IMR-90 (cell line): ENCODE measurements around the gene C14orf93. TPM values are rescaled to one million over a fixed set of nuclear protein-coding genes. Genes with fewer than 3 reads are reported as not detected.
A peak's percentile ranks its signal among the peaks of the same experiment; 100 is the strongest.

Experiments used
- ATAC-seq: fragments of 200-7000 bp; cut with Tn5 transposase; 2 replicates; pipeline ENCODE4 v1.9.1; 2020; ENCODE audit warnings: low read depth, mild to moderate bottlenecking, moderate library complexity
- BruUV-seq: library from RNA; stranded (reverse); fragments of 400-500 nt; replicated peaks from 2 replicates; lab custom pipeline; 2021; lab: Mats Ljungman, UMichigan
- CTCF ChIA-PET: fragments of 300-600 bp; formaldehyde crosslinking; extraction: SDS; loops from one replicate; lab custom pipeline; 2021; ENCODE audit warnings: antibody characterized with exemption; lab: Yijun Ruan, JAX
- POLR2A ChIA-PET: fragments of 300-600 bp; sonication (Branson Sonifier 250); formaldehyde crosslinking; loops from one replicate; lab custom pipeline; 2022; ENCODE audit warnings: antibody characterized with exemption; ENCODE audit not compliant: unreplicated experiment; lab: Charles Lee
- DNase-seq: peaks from one replicate; pipeline ENCODE4 v3.0.0; 2013
- H2AFZ ChIP-seq: replicated peaks from 2 replicates; pipeline ENCODE3; 2013; ENCODE audit warnings: low read length, mild to moderate bottlenecking; ENCODE audit not compliant: poor library complexity
- H2AK5ac ChIP-seq: 2 replicates; pipeline ENCODE4 v1.6.1; 2013; ENCODE audit warnings: low read depth, low read length, inconsistent platforms
- H2AK9ac ChIP-seq: replicated peaks from 2 replicates; pipeline ENCODE3; 2013; ENCODE audit warnings: mild to moderate bottlenecking, low read depth, low read length, moderate library complexity; ENCODE audit not compliant: poor library complexity
- H2BK120ac ChIP-seq: 2 replicates; pipeline ENCODE4 v1.6.1; 2013; ENCODE audit warnings: low read depth, low read length, inconsistent platforms
- H2BK15ac ChIP-seq: 3 replicates; pipeline ENCODE4 v1.6.1; 2013; ENCODE audit warnings: low read depth, low read length, inconsistent platforms
- H2BK20ac ChIP-seq: 2 replicates; pipeline ENCODE4 v1.6.1; 2013; ENCODE audit warnings: low read depth, mild to moderate bottlenecking, inconsistent platforms, low read length, moderate library complexity
- H2BK5ac ChIP-seq: 2 replicates; pipeline ENCODE4 v1.6.1; 2013; ENCODE audit warnings: mild to moderate bottlenecking, low read depth, low read length, inconsistent platforms; ENCODE audit not compliant: poor library complexity, severe bottlenecking
- H3K14ac ChIP-seq: replicated peaks from 2 replicates; pipeline ENCODE4 v1.6.1; 2013; ENCODE audit warnings: low read depth, low read length, inconsistent platforms
- H3K18ac ChIP-seq: 2 replicates; pipeline ENCODE4 v1.6.1; 2013; ENCODE audit warnings: low read depth, low read length, control low read depth
- H3K23ac ChIP-seq: 2 replicates; pipeline ENCODE4 v1.6.1; 2013; ENCODE audit warnings: low read depth, low read length, inconsistent platforms
- H3K27ac ChIP-seq: 2 replicates; pipeline ENCODE4 v1.5.1; 2013; ENCODE audit warnings: mild to moderate bottlenecking, control low read depth, low read length; ENCODE audit not compliant: insufficient read depth
- H3K27me3 ChIP-seq: 2 replicates; pipeline ENCODE4 v1.6.1; 2013; ENCODE audit warnings: low read length; ENCODE audit not compliant: control insufficient read depth, insufficient read depth
- H3K36me3 ChIP-seq: 2 replicates; pipeline ENCODE4 v1.6.1; 2013; ENCODE audit warnings: low read length, mixed read lengths; ENCODE audit not compliant: control insufficient read depth, insufficient read depth
- H3K4ac ChIP-seq: 2 replicates; pipeline ENCODE4 v1.6.1; 2013; ENCODE audit warnings: low read depth, low read length, inconsistent platforms
- H3K4me1 ChIP-seq: 2 replicates; pipeline ENCODE4 v1.6.1; 2013; ENCODE audit warnings: low read length, mixed read lengths; ENCODE audit not compliant: control insufficient read depth, insufficient read depth
- H3K4me2 ChIP-seq: 2 replicates; pipeline ENCODE4 v1.6.1; 2013; ENCODE audit warnings: low read depth, mild to moderate bottlenecking, control low read depth, low read length, moderate library complexity
- H3K4me3 ChIP-seq: 2 replicates; pipeline ENCODE4 v1.5.1; 2013; ENCODE audit warnings: low read depth, mild to moderate bottlenecking, control low read depth, low read length, moderate library complexity; ENCODE audit not compliant: insufficient read depth
- H3K56ac ChIP-seq: 2 replicates; pipeline ENCODE4 v1.6.1; 2013; ENCODE audit warnings: low read length, inconsistent platforms; ENCODE audit not compliant: insufficient read depth; ENCODE audit errors: extremely low read depth
- H3K79me1 ChIP-seq, 2 experiments: 2 replicates each; pipeline ENCODE4 v1.6.1; 2013; ENCODE audit warnings: low read length in 2 of 2, inconsistent platforms in 1 of 2, low read depth in 1 of 2
- H3K9ac ChIP-seq: 2 replicates; pipeline ENCODE4 v1.6.1; 2013; ENCODE audit warnings: low read depth, low read length, control low read depth
- H3K9me1 ChIP-seq: 2 replicates; pipeline ENCODE4 v1.6.1; 2013; ENCODE audit warnings: low read length, inconsistent platforms; ENCODE audit not compliant: insufficient read depth
- H3K9me3 ChIP-seq: 2 replicates; pipeline ENCODE4 v1.6.1; 2013; ENCODE audit warnings: low read length; ENCODE audit not compliant: control insufficient read depth, insufficient read depth
- H4K20me1 ChIP-seq: 2 replicates; pipeline ENCODE4 v1.6.1; 2013; ENCODE audit warnings: low read length, inconsistent platforms; ENCODE audit not compliant: insufficient read depth
- H4K5ac ChIP-seq: 2 replicates; pipeline ENCODE4 v1.6.1; 2013; ENCODE audit warnings: mild to moderate bottlenecking, low read depth, low read length, control low read depth
- H4K8ac ChIP-seq, 2 experiments: 2 replicates each; pipeline ENCODE4 v1.6.1; 2013; ENCODE audit warnings: low read depth in 2 of 2, low read length in 2 of 2, control low read depth in 1 of 2, inconsistent platforms in 1 of 2
- H4K91ac ChIP-seq: 2 replicates; pipeline ENCODE4 v1.6.1; 2013; ENCODE audit warnings: low read depth, low read length, inconsistent platforms; ENCODE audit not compliant: insufficient read depth
- CEBPB ChIP-seq: IDR thresholded peaks from 2 replicates; pipeline ENCODE4 v1.6.1; 2012; ENCODE audit warnings: low read depth, low read length, improper control_type of control experiment
- CHD1 ChIP-seq: IDR thresholded peaks from 2 replicates; pipeline ENCODE4 v1.6.1; 2012; ENCODE audit warnings: low read depth, low read length, improper control_type of control experiment
- FOS ChIP-seq: fragments of 150-350 bp; IDR thresholded peaks from 2 replicates; pipeline ENCODE4 v1.6.1; 2016; ENCODE audit warnings: low read depth, low read length
- MAFK ChIP-seq: IDR thresholded peaks from 2 replicates; pipeline ENCODE4 v1.6.1; 2012; ENCODE audit warnings: low read depth, low read length, improper control_type of control experiment
- MAZ ChIP-seq: IDR thresholded peaks from 2 replicates; pipeline ENCODE4 v1.6.1; 2012; ENCODE audit warnings: low read depth, mild to moderate bottlenecking, low read length, improper control_type of control experiment, moderate library complexity, borderline replicate concordance
- MXI1 ChIP-seq: IDR thresholded peaks from 2 replicates; pipeline ENCODE4 v1.6.1; 2012; ENCODE audit warnings: low read depth, mild to moderate bottlenecking, low read length, moderate library complexity, borderline replicate concordance
- NFE2L2 ChIP-seq: fragments of 150-350 bp; IDR thresholded peaks from 2 replicates; pipeline ENCODE4 v1.6.1; 2016; ENCODE audit warnings: low read depth, mild to moderate bottlenecking, low read length
- POLR2A ChIP-seq: IDR thresholded peaks from 2 replicates; pipeline ENCODE4 v1.6.1; 2012; ENCODE audit warnings: mild to moderate bottlenecking, low read depth, low read length
- RAD21 ChIP-seq: IDR thresholded peaks from 2 replicates; pipeline ENCODE4 v1.6.1; 2012; ENCODE audit warnings: low read length, improper control_type of control experiment
- RCOR1 ChIP-seq: IDR thresholded peaks from 2 replicates; pipeline ENCODE4 v1.6.1; 2012; ENCODE audit warnings: mild to moderate bottlenecking, low read length, improper control_type of control experiment; ENCODE audit not compliant: insufficient replicate concordance
- RFX5 ChIP-seq: IDR thresholded peaks from 2 replicates; pipeline ENCODE4 v1.8.0; 2012; ENCODE audit warnings: low read depth, mild to moderate bottlenecking, low read length, moderate library complexity
- SMC3 ChIP-seq: fragments of 150-350 bp; IDR thresholded peaks from 2 replicates; pipeline ENCODE4 v1.6.1; 2016; ENCODE audit warnings: low read depth, mild to moderate bottlenecking, antibody characterized with exemption, low read length, moderate library complexity
- WGBS, 2 experiments: methylation state at CpG; one replicate each; pipeline versions ENCODE4 v1.1.5 to v1.1.7; 2013; ENCODE audit warnings: missing lambda C conversion rate in 2 of 2; ENCODE audit not compliant: insufficient read length in 1 of 2; ENCODE audit errors: extremely low coverage in 2 of 2; 5-methylcytosine and 5-hydroxymethylcytosine counted together
- dilution Hi-C: fragments of 300-500 bp; cut with HindIII; formaldehyde crosslinking; loops from one replicate; pipeline ENCODE4 v1.14.3; 2018; ENCODE audit warnings: low sequenced_read_pairs; ENCODE audit not compliant: unreplicated experiment
- in situ Hi-C: fragments of 300-500 bp; cut with MboI; formaldehyde crosslinking; loops from 3 replicates; pipeline ENCODE4 v1.14.3; 2019; ENCODE audit warnings: low sequenced_read_pairs, inconsistent platforms, mixed read lengths
- intact Hi-C: fragments of 100-400 bp; cut with micrococcal nuclease; formaldehyde crosslinking; loops from 2 replicates; pipeline ENCODE4 v1.10.0; 2022
- polyA plus RNA-seq, 3 experiments: library from polyadenylated mRNA; depleted of rRNA; stranded (reverse); fragments of >200 nt; gene quantifications; 2 replicates each; pipeline ENCODE4 v1.2.3, GENCODE V29; 2012; ENCODE audit warnings: low replicate concordance in 1 of 3
- total RNA-seq: library from RNA; depleted of rRNA; stranded (reverse); fragments of >200 nt; gene quantifications from 2 replicates; pipeline ENCODE4 v1.2.3, GENCODE V29; 2012
- TF ChIP-seq, protein P1 (sequence below): fragments of 150-350 bp; IDR thresholded peaks from 2 replicates; pipeline ENCODE4 v1.6.1; 2017; ENCODE audit warnings: mild to moderate bottlenecking, antibody characterized with exemption, low read length, low read depth
- TF ChIP-seq, protein P2 (sequence below): fragments of 150-350 bp; IDR thresholded peaks from 2 replicates; pipeline ENCODE4 v1.6.1; 2016; ENCODE audit warnings: low read depth, mild to moderate bottlenecking, low read length, moderate library complexity, borderline replicate concordance

C14orf93 gene
- total and polyA plus RNA-seq, 2 of the 4 experiments (the other 2 are of a cell fraction): 5.4 to 5.7 TPM

DNA sequence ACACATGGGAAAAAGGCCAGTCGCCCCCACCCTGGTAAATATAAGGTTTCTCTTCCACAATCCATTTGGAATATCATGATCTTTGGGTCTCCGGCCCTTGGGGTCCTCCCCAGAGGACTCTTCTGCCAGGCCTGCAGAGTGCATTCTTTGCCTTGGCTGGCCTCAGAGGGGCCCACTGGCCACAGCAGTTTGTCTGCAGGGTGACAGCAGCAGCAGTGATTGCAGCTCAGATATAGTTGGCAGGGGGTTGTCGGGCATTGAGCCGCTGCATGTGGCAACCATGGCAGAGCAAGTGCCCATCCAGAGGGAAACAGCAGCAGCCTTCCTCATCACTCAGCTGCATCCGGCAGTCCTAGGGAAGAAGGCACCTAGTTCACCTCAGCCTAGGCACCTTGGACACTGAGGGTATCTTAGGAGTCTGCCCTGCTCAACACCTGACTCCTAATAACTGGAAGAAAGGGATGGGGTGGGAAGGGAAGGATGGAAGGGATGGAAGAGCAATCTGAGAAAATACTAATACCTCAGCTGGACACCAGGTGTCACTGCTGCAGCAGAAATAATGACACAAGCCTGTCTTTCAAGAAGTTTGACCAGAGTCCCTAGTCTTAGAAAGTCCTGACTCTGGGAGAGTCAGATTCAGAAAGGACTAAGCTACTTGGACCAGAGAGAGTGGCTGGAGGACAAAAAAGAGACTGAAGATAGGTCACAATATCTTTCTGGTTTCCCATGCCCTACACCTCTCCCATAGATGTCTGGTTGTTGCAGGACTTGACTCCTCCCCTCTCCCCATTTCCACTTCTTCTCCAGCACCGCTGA lies 36.5 kb downstream of the C14orf93 start:
- no peak overlapping the region for H4K91ac ChIP-seq
- no TSS peak for BruUV-seq
- H3K27ac ChIP-seq: no peak overlapping the region
- no peak overlapping the region for H2BK120ac ChIP-seq
- intact Hi-C loops: loop anchor here (1.0 kb wide), 1 partner anchor 10 kb away; no protein-coding TSS in a partner anchor
- H3K56ac ChIP-seq: no peak overlapping the region
- in situ Hi-C loops: no loop called here
- H3K18ac ChIP-seq: no peak overlapping the region
- 83% methylated on average over 3 of the region's 6 CpGs; no CpG with 5 or more reads in 1 of the 2 experiments for WGBS, 2 experiments
- H4K20me1 ChIP-seq: peaks cover 38% of the 10 kb centered on the region
- no peak overlapping the region for H2BK20ac ChIP-seq
- peaks cover 49% of the 10 kb centered on the region for H3K36me3 ChIP-seq
- peak overlapping the region; percentile 17 for H2AFZ ChIP-seq
- H3K79me1 ChIP-seq: peaks cover 38 to 61% of the 10 kb centered on the region in 2 experiments
- no peak overlapping the region for H4K5ac ChIP-seq
- H3K9me1 ChIP-seq: peaks cover 5% of the 10 kb centered on the region; the same call in 1 of the 2 replicates
- dilution Hi-C loops: no loop called here
- peak overlapping the region; percentile 59; the same call in 1 of the 2 replicates for H2AK5ac ChIP-seq
- H3K9ac ChIP-seq: no peak overlapping the region
- 0 out of 4 replicates have a peak overlapping the region, but pooled peaks of 1 of the 2 experiments have one; percentile 24 for H4K8ac ChIP-seq
- peaks cover 26% of the 10 kb centered on the region for H3K4me1 ChIP-seq
- H2AK9ac ChIP-seq: no peak overlapping the region
- no peak overlapping the region for H3K4ac ChIP-seq
- H3K27me3 ChIP-seq: no peaks in the 10 kb centered on the region
- H3K23ac ChIP-seq: no peak overlapping the region; the same call in 1 of the 2 replicates
- H2BK5ac ChIP-seq: no peak overlapping the region
- H2BK15ac ChIP-seq: no peak overlapping the region
- no peak overlapping the region for H3K4me3 ChIP-seq
- ATAC-seq (peak; percentile 36), DNase-seq (peak; percentile 70)
- H3K4me2 ChIP-seq: no peak overlapping the region
- H3K14ac ChIP-seq: 0 out of 2 replicates have a peak overlapping the region, but pooled peaks have one; percentile 20
- CTCF ChIA-PET: interaction anchor here (0.6 to 2.4 kb wide), 7 partner anchors 10 to 96 kb away, joined by 3 to 8 read pairs (median 3); no protein-coding TSS in a partner anchor
- H3K9me3 ChIP-seq: no peaks in the 10 kb centered on the region
- POLR2A ChIA-PET: interaction anchor here (0.5 to 1.5 kb wide), 2 partner anchors 10 to 34 kb away, joined by 5 to 13 read pairs; partner anchors contain the start of gene AJUBA
- TF ChIP-seq RCOR1 (no peak), FOS (no peak), SMC3 (peak; percentile 56), NFE2L2 (no peak), POLR2A (no peak), RAD21 (peak; percentile 79), CEBPB (no peak), RFX5 (no peak), MAZ (no peak), CHD1 (no peak), MXI1 (no peak), MAFK (no peak)
- TF ChIP-seq, protein P1, sequence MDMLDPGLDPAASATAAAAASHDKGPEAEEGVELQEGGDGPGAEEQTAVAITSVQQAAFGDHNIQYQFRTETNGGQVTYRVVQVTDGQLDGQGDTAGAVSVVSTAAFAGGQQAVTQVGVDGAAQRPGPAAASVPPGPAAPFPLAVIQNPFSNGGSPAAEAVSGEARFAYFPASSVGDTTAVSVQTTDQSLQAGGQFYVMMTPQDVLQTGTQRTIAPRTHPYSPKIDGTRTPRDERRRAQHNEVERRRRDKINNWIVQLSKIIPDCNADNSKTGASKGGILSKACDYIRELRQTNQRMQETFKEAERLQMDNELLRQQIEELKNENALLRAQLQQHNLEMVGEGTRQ: no peak
- TF ChIP-seq, protein P2, sequence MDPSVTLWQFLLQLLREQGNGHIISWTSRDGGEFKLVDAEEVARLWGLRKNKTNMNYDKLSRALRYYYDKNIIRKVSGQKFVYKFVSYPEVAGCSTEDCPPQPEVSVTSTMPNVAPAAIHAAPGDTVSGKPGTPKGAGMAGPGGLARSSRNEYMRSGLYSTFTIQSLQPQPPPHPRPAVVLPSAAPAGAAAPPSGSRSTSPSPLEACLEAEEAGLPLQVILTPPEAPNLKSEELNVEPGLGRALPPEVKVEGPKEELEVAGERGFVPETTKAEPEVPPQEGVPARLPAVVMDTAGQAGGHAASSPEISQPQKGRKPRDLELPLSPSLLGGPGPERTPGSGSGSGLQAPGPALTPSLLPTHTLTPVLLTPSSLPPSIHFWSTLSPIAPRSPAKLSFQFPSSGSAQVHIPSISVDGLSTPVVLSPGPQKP: no peak
